MM.1S (cell line): ENCODE measurements around the gene SCRN3.

Experiments
- EZH2 ChIP-seq: fragments of 300-600 bp; sonication (generic); optimal IDR thresholded peaks from 2 replicates; pipeline ENCODE3; 2017; ENCODE audit warnings: low read depth, mild to moderate bottlenecking, antibody characterized with exemption, low read length, mixed read lengths
- EZH2phosphoT487 ChIP-seq: fragments of 300-600 bp; sonication (generic); IDR thresholded peaks from 2 replicates; pipeline ENCODE4 v1.6.1; 2018; ENCODE audit warnings: antibody characterized with exemption, low read length
- TF ChIP-seq, protein P1 (sequence below): fragments of 300-600 bp; sonication (generic); IDR thresholded peaks from 2 replicates; pipeline ENCODE4 v1.5.1; 2016; ENCODE audit warnings: antibody characterized with exemption, low read length, mixed read lengths

DNA sequence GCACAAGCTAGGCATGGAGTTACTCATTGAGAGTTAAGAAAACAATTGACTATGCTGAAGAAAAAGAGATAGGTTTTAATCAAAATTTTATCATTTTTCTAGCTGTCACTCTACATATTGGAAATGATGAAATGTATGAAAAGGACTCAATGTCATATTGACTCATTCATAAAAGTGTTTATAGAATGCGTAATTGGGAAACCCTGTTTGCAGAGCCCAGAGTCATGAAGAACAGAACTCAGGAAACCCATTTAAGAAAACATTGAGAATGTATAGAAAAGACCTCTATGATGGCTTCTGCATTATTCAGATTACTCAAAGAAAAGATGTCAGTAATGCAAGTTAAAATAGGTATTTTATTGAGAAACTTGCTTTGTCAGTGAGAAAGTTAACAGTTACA is 36.4 kb downstream of the SCRN3 start:
- TF ChIP-seq, protein P1, sequence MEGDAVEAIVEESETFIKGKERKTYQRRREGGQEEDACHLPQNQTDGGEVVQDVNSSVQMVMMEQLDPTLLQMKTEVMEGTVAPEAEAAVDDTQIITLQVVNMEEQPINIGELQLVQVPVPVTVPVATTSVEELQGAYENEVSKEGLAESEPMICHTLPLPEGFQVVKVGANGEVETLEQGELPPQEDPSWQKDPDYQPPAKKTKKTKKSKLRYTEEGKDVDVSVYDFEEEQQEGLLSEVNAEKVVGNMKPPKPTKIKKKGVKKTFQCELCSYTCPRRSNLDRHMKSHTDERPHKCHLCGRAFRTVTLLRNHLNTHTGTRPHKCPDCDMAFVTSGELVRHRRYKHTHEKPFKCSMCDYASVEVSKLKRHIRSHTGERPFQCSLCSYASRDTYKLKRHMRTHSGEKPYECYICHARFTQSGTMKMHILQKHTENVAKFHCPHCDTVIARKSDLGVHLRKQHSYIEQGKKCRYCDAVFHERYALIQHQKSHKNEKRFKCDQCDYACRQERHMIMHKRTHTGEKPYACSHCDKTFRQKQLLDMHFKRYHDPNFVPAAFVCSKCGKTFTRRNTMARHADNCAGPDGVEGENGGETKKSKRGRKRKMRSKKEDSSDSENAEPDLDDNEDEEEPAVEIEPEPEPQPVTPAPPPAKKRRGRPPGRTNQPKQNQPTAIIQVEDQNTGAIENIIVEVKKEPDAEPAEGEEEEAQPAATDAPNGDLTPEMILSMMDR = no peak
- TF ChIP-seq EZH2 = no peak
- TF ChIP-seq EZH2phosphoT487 = no peak
